ENCODE data around the gene NAXD.

- TF ChIP-seq EZH2 (IDR thresholded peaks at IDR 0.05), result no peak
- TF ChIP-seq, protein P1, sequence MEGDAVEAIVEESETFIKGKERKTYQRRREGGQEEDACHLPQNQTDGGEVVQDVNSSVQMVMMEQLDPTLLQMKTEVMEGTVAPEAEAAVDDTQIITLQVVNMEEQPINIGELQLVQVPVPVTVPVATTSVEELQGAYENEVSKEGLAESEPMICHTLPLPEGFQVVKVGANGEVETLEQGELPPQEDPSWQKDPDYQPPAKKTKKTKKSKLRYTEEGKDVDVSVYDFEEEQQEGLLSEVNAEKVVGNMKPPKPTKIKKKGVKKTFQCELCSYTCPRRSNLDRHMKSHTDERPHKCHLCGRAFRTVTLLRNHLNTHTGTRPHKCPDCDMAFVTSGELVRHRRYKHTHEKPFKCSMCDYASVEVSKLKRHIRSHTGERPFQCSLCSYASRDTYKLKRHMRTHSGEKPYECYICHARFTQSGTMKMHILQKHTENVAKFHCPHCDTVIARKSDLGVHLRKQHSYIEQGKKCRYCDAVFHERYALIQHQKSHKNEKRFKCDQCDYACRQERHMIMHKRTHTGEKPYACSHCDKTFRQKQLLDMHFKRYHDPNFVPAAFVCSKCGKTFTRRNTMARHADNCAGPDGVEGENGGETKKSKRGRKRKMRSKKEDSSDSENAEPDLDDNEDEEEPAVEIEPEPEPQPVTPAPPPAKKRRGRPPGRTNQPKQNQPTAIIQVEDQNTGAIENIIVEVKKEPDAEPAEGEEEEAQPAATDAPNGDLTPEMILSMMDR (IDR thresholded peaks at IDR 0.05), result no peak
- TF ChIP-seq EZH2phosphoT487 (IDR thresholded peaks at IDR 0.05), result no peak
Measured at GRCh38 chr13:110620596-110620995, 5.3 kb downstream of the NAXD start.
